GM19463 (cell line): ENCODE measurements around the gene TPBGL.

Source experiments
- ATAC-seq: cut with Tn5 transposase; IDR thresholded peaks from one replicate; pipeline ENCODE4 v1.9.1; 2021; ENCODE audit warnings: mild to moderate bottlenecking, moderate library complexity; ENCODE audit not compliant: unreplicated experiment

Gene TPBGL

GRCh38 chr11:75240311-75241035 lies at the start of gene TPBGL:
TPBGL (plus strand) TSS chr11:75240774; CDS start chr11:75241050, 276 bp downstream.
- no peak for ATAC-seq

- no peak for ATAC-seq
Observed at GRCh38 chr11:75191330-75191717, 49.2 kb upstream of the TPBGL start.

- ATAC-seq = no peak
Observed at GRCh38 chr11:75193271-75193670, 47.3 kb upstream of the TPBGL start.

- ATAC-seq = no peak
Observed at GRCh38 chr11:75193711-75194110, 46.9 kb upstream of the TPBGL start.

GRCh38 chr11:75194147-75194546 lies 46.4 kb upstream of the TPBGL start:
- ATAC-seq = no peak

- no peak for ATAC-seq
Observed at GRCh38 chr11:75195167-75195962, 45.2 kb upstream of the TPBGL start.

GRCh38 chr11:75196426-75196825 lies 44.1 kb upstream of the TPBGL start:
- ATAC-seq = no peak

- ATAC-seq = no peak
Observed at GRCh38 chr11:75197512-75198277, 42.9 kb upstream of the TPBGL start.

- ATAC-seq = no peak
Observed at GRCh38 chr11:75198278-75198973, 42.1 kb upstream of the TPBGL start.

- no peak for ATAC-seq
Observed at GRCh38 chr11:75199412-75199955, 41.1 kb upstream of the TPBGL start.

- ATAC-seq = no peak
Observed at GRCh38 chr11:75200051-75200450, 40.5 kb upstream of the TPBGL start.

- no peak for ATAC-seq
Observed at GRCh38 chr11:75200531-75200930, 40.0 kb upstream of the TPBGL start.

- no peak for ATAC-seq
Observed at GRCh38 chr11:75201771-75202170, 38.8 kb upstream of the TPBGL start.

GRCh38 chr11:75202195-75202594 lies 38.4 kb upstream of the TPBGL start:
- no peak for ATAC-seq

- no peak for ATAC-seq
Observed at GRCh38 chr11:75203138-75203537, 37.4 kb upstream of the TPBGL start.

- no peak for ATAC-seq
Observed at GRCh38 chr11:75203641-75204011, 36.9 kb upstream of the TPBGL start.

- ATAC-seq = no peak
Observed at GRCh38 chr11:75204012-75204674, 36.4 kb upstream of the TPBGL start.

GRCh38 chr11:75204685-75205563 lies 35.6 kb upstream of the TPBGL start:
- ATAC-seq = peak; percentile 79

- no peak for ATAC-seq
Observed at GRCh38 chr11:75205564-75206020, 35.0 kb upstream of the TPBGL start.
